HEK293 (cell line): ENCODE measurements around the gene METTL8.

Experiments
- CTCF ChIP-seq: fragments of 450-650 bp; formaldehyde crosslinking; IDR thresholded peaks from 2 replicates; pipeline ENCODE4 v1.5.1; 2016; ENCODE audit warnings: missing biosample characterization, missing genetic modification characterization
- ZBTB49 ChIP-seq: fragments of 450-650 bp; formaldehyde crosslinking; IDR thresholded peaks from 2 replicates; pipeline ENCODE4 v1.5.1; 2016; ENCODE audit warnings: missing biosample characterization, missing genetic modification characterization, low read depth
- ZNF10 ChIP-seq: fragments of 450-650 bp; formaldehyde crosslinking; IDR thresholded peaks from 2 replicates; pipeline ENCODE4 v1.5.1; 2017; ENCODE audit warnings: missing biosample characterization, missing genetic modification characterization
- ZNF626 ChIP-seq: fragments of 450-650 bp; sonication (Bioruptor Pico); formaldehyde crosslinking; IDR thresholded peaks from 2 replicates; pipeline ENCODE4 v1.5.1; 2018; ENCODE audit warnings: missing biosample characterization, missing genetic modification characterization, inconsistent platforms

GRCh38 chr2:171460537-171460936, 26.7 kb upstream of the METTL8 start:
- TF ChIP-seq CTCF (tag by site-specific recombination) (no peak), ZBTB49 (tag by site-specific recombination) (no peak), ZNF10 (no peak), ZNF626 (tag by site-specific recombination) (no peak)
